ENCODE measurements around the gene IQCH.

IQCH gene

DNA sequence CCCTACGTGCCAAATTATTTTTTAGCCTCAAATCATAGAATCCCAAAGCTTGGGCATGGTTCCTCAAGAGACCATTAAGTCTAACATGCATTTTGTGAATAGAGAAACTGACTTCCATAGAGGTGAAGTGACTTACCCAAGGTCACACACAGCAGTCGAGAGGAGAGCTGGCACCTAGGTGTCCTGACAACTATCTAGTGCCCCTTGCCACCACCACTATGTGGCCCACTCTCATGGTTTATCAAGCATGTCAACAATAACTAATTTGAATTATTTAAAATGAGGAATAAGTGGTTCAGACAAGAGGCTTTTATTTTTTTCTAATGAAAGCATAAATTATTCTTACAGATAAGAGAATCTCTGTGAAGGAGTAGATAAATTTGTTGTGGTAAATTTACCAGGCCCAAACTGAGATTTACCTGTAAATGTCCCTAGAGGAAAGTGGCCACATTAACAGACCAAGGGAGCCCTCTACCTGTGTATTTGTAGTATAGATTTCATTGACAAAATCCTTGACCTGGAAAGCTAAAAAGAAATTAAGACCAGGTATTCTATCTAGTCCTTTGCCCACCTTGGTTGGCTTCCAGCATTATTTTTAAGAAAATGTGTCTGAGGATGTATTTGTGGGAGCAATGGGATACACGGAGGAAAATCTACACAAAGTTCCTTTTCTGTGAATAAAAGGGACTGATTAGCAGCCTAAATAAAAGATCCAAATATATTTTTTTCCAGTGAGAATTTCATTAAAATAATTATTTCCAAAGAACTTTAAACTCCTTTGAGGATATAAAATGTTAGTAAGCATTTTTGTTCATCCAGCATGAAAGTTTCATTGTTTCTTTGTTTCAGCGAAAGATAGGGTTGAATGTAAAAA lies 49.1 kb downstream of the IQCH start:
- DNase-seq = no peak

DNA sequence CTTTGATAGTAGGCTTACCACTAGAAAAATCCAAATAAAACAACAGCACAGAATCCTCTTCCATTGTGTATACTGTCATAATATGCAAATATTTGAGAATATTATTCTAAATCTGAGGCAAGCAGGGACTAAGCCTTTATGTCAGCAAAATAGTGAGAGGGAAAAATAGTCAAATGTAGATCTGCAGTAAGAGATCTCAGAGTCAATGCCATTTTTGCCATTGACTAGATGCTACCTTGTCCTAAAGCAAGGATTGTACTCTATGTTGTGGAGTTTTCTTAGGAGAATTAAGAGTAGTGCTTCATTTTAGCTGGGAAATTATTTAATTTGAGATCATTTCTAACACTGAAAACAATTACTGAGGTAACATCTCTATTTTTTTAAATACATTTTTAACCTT lies 50.2 kb downstream of the IQCH start:
- no peak for DNase-seq

DNA sequence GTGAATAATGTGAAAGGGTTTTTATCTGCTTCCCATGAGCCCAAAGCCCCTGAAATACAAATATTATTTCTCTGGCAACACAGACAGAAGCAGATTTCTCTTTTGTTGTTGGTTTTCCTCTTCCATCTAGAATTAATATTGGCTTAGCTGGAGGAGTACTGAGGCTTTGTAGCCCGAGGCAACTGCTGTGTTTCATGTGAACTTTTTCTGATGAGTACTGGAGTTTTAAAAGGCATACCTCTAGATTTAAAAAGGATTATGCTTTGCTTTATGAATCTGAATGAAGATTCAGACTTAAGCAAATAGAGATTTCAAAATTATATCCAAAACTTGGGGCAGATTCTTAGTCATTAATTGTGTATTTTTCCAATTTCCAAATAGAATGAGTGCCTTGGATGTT lies 50.9 kb downstream of the IQCH start:
- no peak for DNase-seq

DNA sequence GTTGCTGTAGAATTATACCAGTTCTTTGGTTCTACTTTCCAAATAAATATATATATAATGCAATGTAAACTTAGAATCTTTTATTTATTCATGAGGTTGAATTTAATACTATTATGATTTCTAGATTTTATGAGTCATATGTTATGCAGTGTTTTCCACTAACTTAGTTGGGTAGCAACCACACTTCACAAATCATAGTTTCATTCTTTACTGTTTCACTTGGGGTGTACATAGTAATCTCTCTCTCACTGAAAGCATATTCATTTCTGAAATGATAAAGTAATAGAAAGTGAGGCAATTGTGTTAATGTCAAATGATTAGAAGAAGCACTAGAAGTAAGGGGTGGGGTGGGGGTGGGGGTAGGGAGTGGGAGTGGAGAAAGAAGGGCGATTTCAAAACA lies 52.6 kb downstream of the IQCH start:
- no peak for DNase-seq

DNA sequence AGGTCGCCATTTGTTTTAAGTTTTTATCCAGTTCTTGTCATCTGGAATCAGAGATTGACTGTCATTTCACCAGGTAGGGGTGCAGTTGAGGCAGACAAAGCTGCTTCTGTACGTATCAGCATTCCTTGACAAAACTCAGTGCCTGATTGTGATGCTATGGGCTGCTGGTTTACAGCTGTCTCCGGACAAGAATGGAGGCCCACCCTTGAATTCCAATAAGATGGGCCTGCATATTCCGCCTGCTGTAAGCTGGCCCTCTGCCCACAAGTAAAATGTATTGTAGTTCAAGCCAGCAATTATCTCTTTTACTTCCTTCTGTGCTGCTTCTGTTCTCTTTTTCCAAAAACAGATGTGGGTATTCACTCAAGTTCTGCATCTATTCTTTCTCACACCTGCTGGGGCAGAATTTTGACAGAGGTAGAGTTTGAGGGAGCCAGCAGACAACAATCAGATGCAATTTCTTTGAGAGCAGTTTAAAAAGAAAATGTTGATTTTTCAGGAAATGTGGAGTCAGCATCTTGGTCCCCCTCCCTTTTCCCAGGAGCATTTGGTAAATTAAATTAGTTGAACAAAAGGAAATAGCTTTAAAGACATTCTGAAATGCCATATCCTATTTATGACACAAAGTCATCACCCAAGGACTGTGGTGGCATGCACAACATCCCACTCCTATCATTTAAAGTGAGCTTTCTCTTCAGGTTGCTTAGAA lies 53.5 kb downstream of the IQCH start:
- no peak for DNase-seq

DNA sequence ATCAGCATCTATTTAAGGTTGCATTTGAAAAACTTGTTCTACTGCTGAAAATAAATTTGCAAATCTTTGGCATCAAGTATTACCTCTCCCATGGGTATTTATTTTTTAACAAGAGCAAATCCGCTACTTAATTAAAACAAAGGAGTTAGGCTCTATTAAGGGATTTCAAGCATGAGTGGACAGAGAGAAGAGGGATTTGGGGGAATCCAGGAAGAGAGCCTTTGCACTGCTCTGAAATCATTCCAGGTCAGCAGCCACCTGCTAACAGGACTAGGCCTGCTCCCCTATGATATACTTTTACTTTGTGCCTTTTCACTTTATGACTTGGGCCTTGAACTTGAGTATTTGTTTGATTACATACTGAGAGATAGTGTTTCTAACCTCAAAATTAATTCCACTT lies 57.1 kb downstream of the IQCH start:
- no peak for DNase-seq

DNA sequence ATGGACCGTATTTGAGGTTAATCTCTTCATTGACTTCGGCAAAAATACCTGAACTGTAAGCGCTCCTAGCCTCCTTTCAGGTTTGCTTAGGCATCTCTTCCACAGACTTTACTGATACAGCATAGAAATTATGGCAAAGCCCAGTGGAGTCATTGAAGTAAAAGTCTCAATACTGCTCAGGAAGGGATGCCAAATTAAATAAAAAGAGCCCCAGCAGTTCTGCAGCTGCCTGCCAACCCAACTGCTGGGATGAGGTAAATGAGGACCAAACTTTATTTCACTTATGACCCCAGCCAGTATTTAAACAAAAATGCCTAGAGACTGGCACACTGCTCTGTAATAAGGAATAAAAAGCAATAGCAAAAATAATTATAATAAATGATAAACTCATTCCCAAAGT lies 65.4 kb downstream of the IQCH start:
- DNase-seq = no peak

DNA sequence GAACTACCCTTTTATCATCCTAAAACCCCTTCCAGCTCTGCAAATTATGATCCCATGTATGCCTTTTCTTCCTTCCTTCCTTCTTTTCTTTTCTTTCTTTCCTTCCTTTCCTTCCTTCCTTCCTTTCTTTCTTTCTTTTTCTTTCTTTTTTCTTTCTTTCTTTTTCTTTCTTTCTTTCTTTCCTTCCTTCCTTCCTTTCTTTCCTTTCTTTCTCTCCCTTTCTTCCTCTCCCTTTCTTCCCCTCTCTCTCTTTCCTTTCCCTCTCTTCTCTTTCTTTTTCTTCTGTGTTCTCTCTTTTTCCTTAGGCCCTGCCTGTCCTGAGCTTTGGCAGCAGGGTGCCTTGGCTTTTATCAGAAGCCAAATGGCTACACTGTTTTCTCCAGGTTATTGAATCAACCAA lies 66.8 kb downstream of the IQCH start:
- no peak for DNase-seq

DNA sequence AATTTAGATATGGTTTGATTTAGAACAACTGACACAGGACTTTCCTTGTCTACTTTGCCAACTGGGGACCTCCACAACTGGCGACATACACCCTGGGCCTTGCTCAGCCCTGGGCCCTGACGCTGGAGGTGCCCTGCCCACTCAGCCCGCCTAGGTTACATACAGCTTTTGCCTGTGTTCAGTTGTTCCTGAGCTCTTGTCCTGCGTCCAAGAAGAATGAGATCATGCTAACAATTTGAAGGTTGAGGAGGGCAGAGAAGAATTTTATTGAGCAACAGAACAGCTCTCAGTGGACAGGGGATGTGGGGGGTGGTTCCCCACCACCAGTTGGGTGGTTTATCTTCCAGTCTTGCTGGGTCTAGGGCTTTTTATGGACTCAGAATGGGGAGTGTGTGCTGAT lies 67.9 kb downstream of the IQCH start:
- DNase-seq = no peak

DNA sequence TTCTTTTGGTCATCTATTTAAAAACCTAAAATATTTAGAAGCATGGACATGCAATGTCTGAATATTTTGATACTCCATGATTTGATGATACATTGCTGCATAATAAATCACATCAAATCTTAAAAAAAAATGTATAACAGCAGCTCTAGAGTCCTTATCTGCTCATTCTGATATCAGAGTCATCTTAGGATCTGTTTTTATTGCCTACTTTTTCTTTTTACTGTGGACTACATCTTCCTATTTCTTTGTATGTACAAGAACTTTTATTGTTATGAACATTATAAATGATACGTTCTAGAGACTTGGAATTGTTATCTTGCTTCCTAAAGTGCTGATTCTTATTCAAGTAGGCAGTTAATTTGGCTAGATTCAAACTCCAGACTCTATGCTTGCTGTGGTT lies 72.7 kb downstream of the IQCH start:
- no peak for DNase-seq

DNA sequence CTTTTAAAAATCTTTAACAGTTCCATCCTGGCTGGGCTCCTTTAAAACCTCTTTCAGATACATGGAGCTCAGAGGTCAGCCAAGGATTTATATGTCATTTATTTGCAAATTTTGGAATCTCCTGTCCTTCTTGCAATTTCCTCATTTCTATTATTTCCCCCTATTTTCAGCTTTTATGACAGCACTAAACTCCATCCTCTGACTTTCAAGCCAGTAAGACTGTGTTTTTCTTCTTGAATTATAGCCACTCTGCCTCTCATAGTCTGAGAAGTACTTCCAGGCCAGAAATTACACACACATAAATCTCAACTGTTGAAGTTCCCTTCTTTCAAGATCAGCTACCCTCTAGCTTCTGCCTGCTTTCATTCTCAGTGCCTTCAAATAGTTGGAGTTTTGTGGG lies 73.2 kb downstream of the IQCH start:
- no peak for DNase-seq

DNA sequence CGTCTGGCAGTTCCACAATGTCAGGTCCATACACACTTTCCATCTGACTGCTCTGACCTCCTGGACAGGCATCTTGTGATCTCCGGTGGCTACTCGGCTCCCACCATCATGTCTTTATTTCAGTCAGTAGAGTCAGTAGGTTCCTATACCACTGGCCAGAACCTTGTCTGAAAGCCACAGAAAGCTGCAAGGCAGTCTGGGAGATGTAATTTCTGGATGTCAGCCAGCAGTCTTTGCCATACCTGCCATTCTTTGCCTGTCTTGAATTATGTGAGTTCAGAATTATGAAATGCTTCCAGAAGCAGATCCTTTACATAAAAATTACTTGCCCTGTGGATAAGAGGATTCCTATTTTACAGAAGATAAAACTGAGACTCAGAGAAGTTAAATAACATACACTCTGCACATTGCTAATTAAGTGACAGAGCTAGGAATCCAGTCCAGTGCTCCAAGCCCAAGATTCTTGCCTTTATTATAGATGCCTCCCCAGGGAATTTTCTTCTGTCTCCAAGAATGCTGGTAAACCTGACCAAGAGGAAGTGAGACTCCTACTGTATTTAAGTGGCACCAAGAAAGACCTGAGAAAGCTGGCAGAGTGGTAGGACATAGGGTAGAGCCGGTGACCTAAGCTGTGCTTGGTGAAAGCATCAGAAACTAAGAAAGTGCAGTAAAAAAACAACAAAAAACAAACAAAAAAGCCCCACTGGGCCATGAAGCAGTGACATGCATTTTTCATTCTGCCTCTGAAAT lies 75.6 kb downstream of the IQCH start:
- no peak for DNase-seq

DNA sequence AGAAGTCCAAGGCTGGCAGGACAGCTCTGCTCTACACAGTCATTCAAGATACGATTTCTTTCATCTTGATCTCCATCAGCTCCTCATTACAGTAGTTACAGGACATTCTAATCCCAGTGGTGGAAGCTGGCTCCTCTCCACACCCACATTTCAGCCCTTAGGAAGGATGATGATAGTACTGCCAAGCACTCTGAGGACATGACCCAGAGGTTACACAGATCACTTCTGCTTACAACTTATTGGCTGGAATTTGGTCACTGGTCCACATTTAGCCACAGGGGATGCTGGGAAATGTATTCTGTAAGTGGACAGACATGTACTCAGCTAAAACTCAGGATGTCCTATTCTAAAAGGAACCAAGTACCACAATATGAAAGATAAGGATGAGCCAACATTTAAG lies 77.1 kb downstream of the IQCH start:
- no peak for DNase-seq

DNA sequence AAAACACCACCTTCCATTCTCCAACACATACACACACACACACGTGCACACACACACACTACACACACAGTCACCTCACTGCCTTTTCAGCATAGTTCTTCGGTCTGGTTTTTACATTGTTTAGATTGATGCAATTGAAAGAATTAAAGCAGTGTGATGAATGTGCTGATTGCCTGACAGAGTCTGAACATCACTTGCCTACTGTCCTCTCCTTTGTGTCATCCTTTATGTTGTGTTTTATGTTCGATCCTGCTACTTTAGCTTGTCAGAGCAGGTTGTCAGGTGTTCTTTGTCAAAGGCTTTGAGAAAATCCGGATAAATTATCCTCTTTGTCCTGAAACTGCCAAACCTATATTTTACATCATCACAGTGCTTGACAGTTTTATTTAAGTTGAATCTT lies 80.4 kb downstream of the IQCH start:
- no peak for DNase-seq

DNA sequence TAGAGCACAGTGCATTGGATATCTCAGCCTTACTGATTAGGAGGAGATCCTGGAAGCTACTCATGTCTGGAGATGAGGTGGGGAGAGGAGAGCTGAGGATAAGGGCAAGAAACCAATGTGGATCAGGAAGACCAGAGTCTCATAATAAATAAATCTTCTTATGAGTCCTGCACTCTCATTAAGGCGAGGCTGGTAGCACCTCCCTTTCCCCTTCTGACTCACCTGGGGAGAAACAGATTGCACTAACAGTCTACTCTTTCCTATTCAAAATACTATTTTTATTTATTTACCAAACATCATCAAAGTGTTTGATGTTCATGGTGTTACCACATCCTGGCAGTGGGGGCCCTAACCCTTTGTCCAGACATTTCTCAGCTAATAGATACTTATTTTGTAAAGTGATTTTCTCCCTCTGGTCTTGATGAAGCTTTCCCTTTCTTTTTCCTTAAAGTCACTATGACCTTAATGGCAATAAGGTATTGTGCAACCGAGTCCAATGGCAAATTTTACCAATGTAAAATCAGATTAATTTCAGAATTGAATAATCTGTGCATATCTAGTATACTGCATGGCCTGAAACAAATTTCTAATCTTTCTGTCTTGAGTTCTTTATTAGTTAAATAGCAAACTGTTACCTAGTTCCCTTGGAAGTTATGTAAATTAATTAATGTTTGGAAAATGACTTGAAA lies 81.1 kb downstream of the IQCH start:
- no peak for DNase-seq

DNA sequence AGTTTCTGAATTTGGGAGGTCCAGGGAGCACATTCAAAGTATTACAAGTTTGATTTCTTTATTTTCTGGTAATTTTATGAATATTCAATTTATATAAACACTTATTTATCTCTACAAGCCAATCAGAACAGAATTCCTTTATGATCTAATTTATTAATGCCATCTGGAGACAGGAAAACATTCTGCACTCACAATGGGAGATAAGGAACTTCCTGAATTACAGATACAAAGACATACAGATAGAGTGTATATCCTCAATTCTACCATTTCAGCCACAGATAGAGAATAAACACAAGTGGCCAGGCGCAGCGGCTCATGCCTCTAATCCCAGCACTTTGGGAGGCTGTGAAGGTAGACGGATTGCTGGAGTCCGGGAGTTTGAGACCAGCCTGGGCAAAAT lies 86.0 kb downstream of the IQCH start:
- no peak for DNase-seq

DNA sequence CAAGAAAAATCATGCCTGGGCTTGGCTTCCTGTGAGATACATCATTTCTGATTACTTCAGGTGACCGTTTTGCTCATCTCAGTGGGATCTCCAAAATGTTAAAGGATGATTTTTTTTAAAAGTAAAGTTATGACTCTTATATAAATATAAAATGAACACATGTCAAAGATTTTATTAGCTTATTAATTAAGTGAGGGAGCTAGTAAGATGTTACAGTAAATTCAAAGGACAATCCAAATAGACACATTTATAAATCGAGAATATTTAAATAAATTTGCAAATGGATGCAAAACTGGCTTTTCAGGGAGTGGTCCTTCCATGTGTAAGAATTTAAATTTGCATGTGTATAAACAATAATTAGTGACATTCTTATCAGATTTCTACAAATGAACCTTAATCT lies 87.0 kb downstream of the IQCH start:
- no peak for DNase-seq

DNA sequence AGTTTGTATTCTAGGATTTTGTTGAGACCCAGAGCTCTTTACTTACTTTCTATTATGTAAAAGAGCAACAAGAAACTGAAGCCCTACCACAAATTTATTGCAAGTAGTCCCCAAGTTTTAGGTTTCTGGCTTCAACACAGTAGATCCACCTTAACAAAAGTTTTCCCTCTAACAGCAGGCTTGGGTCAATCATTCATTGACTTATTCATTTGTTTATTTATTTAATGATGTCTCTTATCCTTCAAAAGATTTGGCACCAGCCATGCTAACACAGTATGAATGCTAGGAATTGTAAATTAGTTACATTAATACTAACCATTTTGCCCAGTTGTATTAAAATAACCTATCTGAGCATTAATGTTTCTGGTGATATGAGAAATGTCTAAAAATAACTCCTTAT lies 88.6 kb downstream of the IQCH start:
- DNase-seq = no peak

DNA sequence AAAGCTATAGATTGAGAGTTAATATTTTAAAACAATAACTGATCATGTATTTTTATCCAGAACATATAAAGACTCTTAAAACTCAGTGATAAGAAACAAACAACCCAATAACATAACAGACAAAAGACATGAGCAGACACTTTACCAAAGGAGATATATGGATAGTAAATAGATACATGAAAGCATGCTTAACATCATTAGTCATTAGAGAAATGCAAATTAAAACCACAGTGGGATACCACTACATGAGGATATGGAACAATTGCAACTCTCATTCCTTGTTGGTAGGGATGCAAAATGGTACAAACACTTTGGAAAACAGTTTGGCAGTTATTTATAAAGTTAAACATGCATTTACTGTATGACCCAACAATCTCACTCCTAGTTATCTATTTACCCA lies 95.0 kb downstream of the IQCH start:
- DNase-seq = no peak

DNA sequence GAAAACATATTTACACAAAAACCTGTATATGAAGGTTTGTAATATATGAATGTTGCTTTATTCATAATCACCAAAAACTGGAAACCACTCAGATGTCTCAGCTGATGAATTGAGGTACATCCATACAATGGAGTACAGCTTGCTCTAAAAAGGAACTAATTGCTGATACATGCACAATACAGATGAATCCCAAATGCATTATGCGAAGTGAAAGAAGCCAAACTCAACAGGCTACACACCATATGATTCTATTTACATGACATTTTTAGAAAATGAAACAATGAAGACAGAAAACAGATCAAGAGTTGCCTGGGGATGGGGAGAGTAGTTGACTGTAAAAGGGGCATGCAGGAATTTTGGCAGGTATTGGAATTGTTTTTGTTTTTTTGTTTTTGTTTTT lies 95.5 kb downstream of the IQCH start:
- DNase-seq = no peak

DNA sequence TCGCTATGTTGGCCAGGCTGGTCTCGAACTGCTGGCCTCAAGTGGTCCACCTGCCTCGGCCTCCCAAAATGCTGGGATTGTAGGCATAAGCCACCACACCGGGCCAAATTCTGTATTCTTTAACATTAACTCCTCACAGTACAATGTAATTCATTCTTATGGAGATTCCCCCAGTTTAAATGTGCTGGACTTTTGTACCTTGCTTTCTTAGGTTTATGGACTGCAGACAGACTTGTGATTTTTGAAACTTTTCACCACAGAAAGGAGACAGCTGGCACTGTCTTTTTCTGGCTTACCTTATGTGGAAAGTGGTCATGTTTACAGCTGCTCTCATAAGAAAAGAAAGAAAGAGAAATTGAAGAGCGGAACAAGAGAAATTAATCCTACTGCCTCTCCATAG lies 103.8 kb downstream of the IQCH start:
- no peak for DNase-seq

DNA sequence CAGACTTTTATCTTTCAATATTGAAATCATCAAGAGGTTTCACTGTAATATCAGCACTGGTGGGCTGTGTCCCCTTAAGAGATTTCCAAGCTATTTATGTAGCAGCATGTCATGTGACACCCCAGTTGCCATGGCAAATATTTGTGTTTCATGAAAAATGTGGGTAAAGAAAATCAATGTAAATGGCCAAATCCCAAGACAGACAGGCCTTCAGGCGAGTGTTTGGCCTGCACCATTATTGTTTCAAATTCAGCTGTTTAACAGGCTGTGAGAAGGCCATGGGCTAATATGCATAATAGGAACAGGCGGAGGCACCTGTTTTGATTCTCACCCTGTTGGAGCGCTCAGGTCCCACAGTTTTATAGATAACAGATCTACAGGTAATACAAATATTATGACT lies 104.2 kb downstream of the IQCH start:
- no peak for DNase-seq

DNA sequence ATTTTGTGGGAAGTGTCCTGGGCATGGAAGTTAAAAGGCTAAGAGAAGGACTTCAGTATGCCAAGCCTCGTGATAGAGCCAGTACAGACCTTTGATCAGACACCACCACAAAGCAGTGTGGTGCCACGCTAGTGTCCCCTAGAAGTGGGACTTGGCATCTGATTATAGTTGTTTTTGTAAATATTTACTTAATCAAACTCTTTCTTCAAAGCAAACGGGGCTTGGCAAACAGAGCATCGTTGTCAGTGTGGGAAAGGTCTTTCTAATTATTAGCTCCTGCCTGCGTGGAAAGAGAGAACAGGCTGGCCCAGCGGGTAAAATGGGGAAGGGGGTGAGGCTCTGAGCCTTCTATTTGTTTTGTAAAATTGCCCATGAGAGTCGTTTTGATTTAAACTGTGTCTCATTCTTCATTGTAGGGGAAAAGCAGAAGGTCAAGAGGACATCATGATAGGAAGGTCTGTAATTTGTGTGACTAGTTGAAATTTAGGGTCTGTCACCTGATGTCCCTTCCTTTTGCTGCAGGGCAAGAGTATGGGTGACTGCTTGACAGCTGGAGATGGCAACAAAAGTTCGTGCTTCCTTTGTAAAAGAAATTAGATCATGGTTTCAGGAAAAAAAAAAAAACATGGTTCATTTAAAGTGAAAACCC lies 105.0 kb downstream of the IQCH start:
- no peak for DNase-seq

Measured in NCI-H187 (cell line).